ENCODE results near the gene SLC23A1.
"Not testable (repeated sequence)": the region's sequence is repeated elsewhere in the genome, so short reads cannot be mapped to it uniquely, and the experiment has no call there.

- TF ChIP-seq FOXK2 (IDR thresholded peaks at IDR 0.05); EZH2 (conservative IDR thresholded peaks at IDR 0.05; ENCODE audit: low read depth, low read length); TFAP4 (IDR thresholded peaks at IDR 0.05; ENCODE audit: borderline replicate concordance, low read depth): not testable (repeated sequence)
- TF ChIP-seq, protein P1, sequence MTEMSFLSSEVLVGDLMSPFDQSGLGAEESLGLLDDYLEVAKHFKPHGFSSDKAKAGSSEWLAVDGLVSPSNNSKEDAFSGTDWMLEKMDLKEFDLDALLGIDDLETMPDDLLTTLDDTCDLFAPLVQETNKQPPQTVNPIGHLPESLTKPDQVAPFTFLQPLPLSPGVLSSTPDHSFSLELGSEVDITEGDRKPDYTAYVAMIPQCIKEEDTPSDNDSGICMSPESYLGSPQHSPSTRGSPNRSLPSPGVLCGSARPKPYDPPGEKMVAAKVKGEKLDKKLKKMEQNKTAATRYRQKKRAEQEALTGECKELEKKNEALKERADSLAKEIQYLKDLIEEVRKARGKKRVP (CRISPR knock-in tag; IDR thresholded peaks at IDR 0.05) = not testable (repeated sequence)
Measured at GRCh38 chr5:139347863-139348262, 35.2 kb downstream of the SLC23A1 start.

All from HepG2 (cell line).